CD4-positive, CD25-positive, alpha-beta regulatory T cell (primary cell): ENCODE measurements around the gene NR2F1. TPM values are rescaled to one million over a fixed set of nuclear protein-coding genes. Genes with fewer than 3 reads are reported as not detected.

Experiments
- ATAC-seq, 2 donors: fragments of 150-1000 bp; cut with Tn5 transposase; one replicate each; pipeline ENCODE4 v1.10.0; 2021; ENCODE audit warnings: low read depth in 2 of 2, moderate number of reproducible peaks in 2 of 2, moderate library complexity in 1 of 2
- DNase-seq, 3 donors: peaks; one replicate each; pipeline versions ENCODE4 v3.0.0 to v3.0.0-alpha.2; 2012 to 2022; ENCODE audit warnings: mixed read lengths in 1 of 3
- H3K27ac ChIP-seq: one replicate; pipeline ENCODE4 v1.7.0; 2013; ENCODE audit warnings: mild to moderate bottlenecking, low read length; ENCODE audit not compliant: insufficient read depth, poor library complexity, severe bottlenecking
- H3K27me3 ChIP-seq: one replicate; pipeline ENCODE4 v1.7.0; 2013; ENCODE audit warnings: low read length; ENCODE audit not compliant: control insufficient read depth, insufficient read depth
- H3K36me3 ChIP-seq: one replicate; pipeline ENCODE4 v1.7.0; 2013; ENCODE audit warnings: mild to moderate bottlenecking, low read length, moderate library complexity; ENCODE audit not compliant: control insufficient read depth, insufficient read depth
- H3K4me1 ChIP-seq: 2 replicates; pipeline ENCODE4 v1.7.0; 2013; ENCODE audit warnings: mild to moderate bottlenecking, low read length; ENCODE audit not compliant: insufficient read depth, control insufficient read depth, poor library complexity, severe bottlenecking
- H3K4me3 ChIP-seq: one replicate; pipeline ENCODE4 v1.7.0; 2013; ENCODE audit warnings: low read depth, mild to moderate bottlenecking, low read length, moderate library complexity
- H3K9me3 ChIP-seq, 2 experiments: 1 replicate in 1 of 2; 2 replicates in 1 of 2; pipeline ENCODE4 v1.7.0; 2013; ENCODE audit warnings: low read length in 2 of 2, mild to moderate bottlenecking in 1 of 2, moderate library complexity in 1 of 2; ENCODE audit not compliant: control insufficient read depth in 2 of 2
- H3K27ac Mint-ChIP-seq, 3 donors: one replicate each; pipeline ENCODE4 v1.8.0; 2020 to 2022; ENCODE audit warnings: mild to moderate bottlenecking in 3 of 3, mixed read lengths in 3 of 3, moderate library complexity in 2 of 3
- H3K27me3 Mint-ChIP-seq: one replicate; pipeline ENCODE4 v1.8.0; 2022; ENCODE audit warnings: mild to moderate bottlenecking, mixed read lengths
- H3K36me3 Mint-ChIP-seq: one replicate; pipeline ENCODE4 v1.8.0; 2020; ENCODE audit warnings: mixed read lengths
- H3K4me1 Mint-ChIP-seq, 4 donors: one replicate each; pipeline ENCODE4 v1.8.0; 2020 to 2022; ENCODE audit warnings: mixed read lengths in 4 of 4, mild to moderate bottlenecking in 1 of 4
- H3K4me3 Mint-ChIP-seq, 4 donors: one replicate each; pipeline ENCODE4 v1.8.0; 2020 to 2022; ENCODE audit warnings: mild to moderate bottlenecking in 4 of 4, mixed read lengths in 4 of 4, moderate library complexity in 3 of 4
- H3K9me3 Mint-ChIP-seq, 7 donors: one replicate each; pipeline ENCODE4 v1.8.0; 2020 to 2022; ENCODE audit warnings: mixed read lengths in 7 of 7, mild to moderate bottlenecking in 3 of 7, moderate library complexity in 2 of 7
- polyA plus RNA-seq, 4 donors: library from polyadenylated mRNA; unstranded; fragments of 300-500 nt; fragmentation: Illumina TruSeq; gene quantifications; one replicate each; pipeline ENCODE4 v1.2.3, GENCODE V29; 2021
- total RNA-seq: library from RNA; stranded (reverse); gene quantifications from one replicate; pipeline ENCODE4 v1.2.3, GENCODE V29; 2022

The NR2F1 gene
- total and polyA plus RNA-seq, 5 donors from 2014 or later = not detected

DNA sequence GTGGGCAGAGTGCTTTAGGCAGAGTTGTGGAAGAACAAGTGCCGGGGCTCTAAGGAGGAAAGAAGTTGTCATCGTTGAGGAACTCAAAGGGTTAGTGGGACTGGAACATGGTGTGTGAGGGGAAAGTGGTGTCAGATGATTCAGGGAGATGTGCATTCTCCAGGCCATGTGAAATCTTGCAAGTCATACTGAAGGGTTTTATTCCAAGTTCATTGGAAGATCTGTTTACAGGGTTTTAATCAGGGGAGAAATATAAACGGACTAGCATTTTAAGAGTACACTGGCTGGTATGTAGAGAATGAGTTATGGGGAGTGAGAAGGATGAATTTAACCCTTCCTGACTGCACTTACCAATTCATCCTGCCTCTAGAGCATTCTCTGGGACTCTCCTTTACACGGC lies 49.3 kb downstream of the NR2F1 start:
- Mint-ChIP-seq H3K9me3 (peaks cover 0 to 2% (median 0%) of the 10 kb centered on the region in 7 donors), H3K36me3 (peaks cover 22% of the 10 kb centered on the region), H3K4me1 (peaks cover 0 to 7% (median 1%) of the 10 kb centered on the region in 4 donors), H3K27me3 (no peaks in the 10 kb centered on the region), H3K27ac (no peak overlapping the region), H3K4me3 (no peak overlapping the region)
- no peaks in the 10 kb centered on the region for H3K36me3 ChIP-seq
- no peaks in the 10 kb centered on the region for H3K4me1 ChIP-seq
- no peaks in the 10 kb centered on the region for H3K9me3 ChIP-seq
- H3K4me3 ChIP-seq = no peak overlapping the region
- DNase-seq (no peak), ATAC-seq (no peak)
- no peaks in the 10 kb centered on the region for H3K27me3 ChIP-seq
- H3K27ac ChIP-seq = no peak overlapping the region

DNA sequence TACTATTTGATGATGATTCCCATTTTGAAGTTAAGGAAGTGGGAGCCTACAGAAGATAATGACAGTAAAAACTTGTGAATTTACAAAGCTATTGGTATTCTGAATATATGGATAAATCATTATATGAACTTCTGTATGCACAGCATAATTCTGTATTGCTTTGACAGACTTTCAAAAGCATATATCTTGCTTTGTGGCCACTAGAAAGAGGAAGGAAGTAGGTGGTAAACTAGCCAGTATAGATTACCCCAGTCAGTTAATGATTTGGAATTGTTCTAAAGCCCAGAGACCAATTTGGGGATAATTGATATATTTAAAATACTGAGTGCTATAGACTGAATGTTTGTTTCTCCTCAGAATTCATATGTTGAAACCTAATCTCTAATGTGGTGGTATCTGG lies 53.0 kb downstream of the NR2F1 start:
- H3K9me3 ChIP-seq = no peaks in the 10 kb centered on the region
- no peaks in the 10 kb centered on the region for H3K4me1 ChIP-seq
- no peak overlapping the region for H3K27ac ChIP-seq
- no peaks in the 10 kb centered on the region for H3K27me3 Mint-ChIP-seq
- H3K27ac Mint-ChIP-seq = no peak overlapping the region
- H3K36me3 Mint-ChIP-seq = peaks cover 18% of the 10 kb centered on the region
- peaks cover 0 to 2% (median 0%) of the 10 kb centered on the region in 7 donors for H3K9me3 Mint-ChIP-seq
- DNase-seq (no peak), ATAC-seq (no peak)
- no peaks in the 10 kb centered on the region for H3K36me3 ChIP-seq
- peaks cover 0 to 7% (median 1%) of the 10 kb centered on the region in 4 donors for H3K4me1 Mint-ChIP-seq
- no peaks in the 10 kb centered on the region for H3K27me3 ChIP-seq
- no peak overlapping the region for H3K4me3 ChIP-seq
- no peak overlapping the region for H3K4me3 Mint-ChIP-seq

DNA sequence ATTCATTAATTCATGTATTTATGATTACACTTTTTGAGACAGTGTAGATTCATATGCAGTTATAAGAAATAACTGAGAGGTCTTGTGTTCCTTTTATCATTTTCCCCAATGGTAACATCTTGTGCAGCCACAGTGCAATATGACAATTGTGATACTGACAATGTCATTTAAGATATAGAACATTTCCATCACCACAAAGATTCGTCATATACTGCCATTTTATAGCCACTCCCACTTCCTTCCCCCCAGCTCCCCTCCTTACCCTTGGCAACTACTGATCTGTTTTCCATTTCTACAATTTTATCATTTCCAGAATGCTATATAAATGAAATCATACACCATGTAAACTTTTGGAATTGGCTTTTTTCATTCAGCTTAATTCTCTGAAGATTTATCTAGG lies 53.8 kb downstream of the NR2F1 start:
- no peaks in the 10 kb centered on the region for H3K9me3 ChIP-seq
- no peaks in the 10 kb centered on the region for H3K36me3 ChIP-seq
- H3K4me1 ChIP-seq = no peaks in the 10 kb centered on the region
- H3K27ac Mint-ChIP-seq = no peak overlapping the region
- H3K27ac ChIP-seq = no peak overlapping the region
- H3K27me3 Mint-ChIP-seq = no peaks in the 10 kb centered on the region
- peaks cover 17% of the 10 kb centered on the region for H3K36me3 Mint-ChIP-seq
- no peaks in the 10 kb centered on the region for H3K27me3 ChIP-seq
- no peak for ATAC-seq
- H3K4me3 Mint-ChIP-seq = no peak overlapping the region
- H3K4me3 ChIP-seq = no peak overlapping the region
- H3K4me1 Mint-ChIP-seq = peaks cover 0 to 5% (median 1%) of the 10 kb centered on the region in 4 donors
- no peaks in the 10 kb centered on the region for H3K9me3 Mint-ChIP-seq
- no peak for DNase-seq

DNA sequence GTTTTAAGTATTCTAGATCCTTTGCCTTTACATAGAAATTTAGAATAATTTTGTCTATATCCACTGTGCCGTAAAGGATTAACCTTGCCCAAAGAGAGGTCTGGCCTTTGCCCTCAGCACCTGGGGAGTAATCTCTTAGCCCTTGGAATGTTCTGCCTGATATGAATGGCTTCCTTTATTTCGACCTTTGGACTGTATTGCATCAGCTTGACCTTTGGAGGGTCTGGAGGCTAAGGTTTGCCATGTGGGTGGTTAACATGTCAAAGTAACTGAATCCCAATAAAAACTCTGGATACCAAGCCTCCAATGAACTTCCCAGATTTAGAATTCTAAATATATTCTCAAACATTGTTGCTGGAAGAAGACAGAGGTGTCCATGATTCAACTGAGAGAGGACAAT lies 54.7 kb downstream of the NR2F1 start:
- H3K4me3 ChIP-seq = no peak overlapping the region
- H3K27ac Mint-ChIP-seq = no peak overlapping the region
- H3K9me3 Mint-ChIP-seq = no peaks in the 10 kb centered on the region
- no peaks in the 10 kb centered on the region for H3K4me1 ChIP-seq
- no peak overlapping the region for H3K4me3 Mint-ChIP-seq
- no peaks in the 10 kb centered on the region for H3K36me3 ChIP-seq
- DNase-seq (no peak), ATAC-seq (no peak)
- H3K27me3 ChIP-seq = no peaks in the 10 kb centered on the region
- H3K36me3 Mint-ChIP-seq = peaks cover 12% of the 10 kb centered on the region
- H3K27ac ChIP-seq = no peak overlapping the region
- H3K27me3 Mint-ChIP-seq = no peaks in the 10 kb centered on the region
- no peaks in the 10 kb centered on the region for H3K4me1 Mint-ChIP-seq
- H3K9me3 ChIP-seq = no peaks in the 10 kb centered on the region

DNA sequence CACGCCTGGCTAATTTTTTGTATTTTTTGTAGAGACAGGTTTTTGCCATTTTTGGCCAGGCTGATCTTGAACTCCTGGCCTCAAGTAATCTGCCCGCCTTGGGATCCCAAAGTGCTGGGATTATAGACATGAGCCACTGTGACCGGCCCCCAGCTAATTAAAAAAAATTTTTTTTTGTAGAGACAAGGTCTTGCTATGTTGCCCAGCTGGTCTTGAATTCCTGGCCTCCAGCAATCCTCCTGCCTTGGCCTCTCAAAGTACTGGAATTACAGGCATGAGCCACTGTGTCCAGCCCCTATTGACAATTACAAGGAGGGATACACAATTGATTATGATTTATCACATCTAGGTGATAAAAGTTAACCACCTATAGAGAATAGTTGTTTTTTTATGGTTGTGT lies 59.5 kb downstream of the NR2F1 start:
- no peaks in the 10 kb centered on the region for H3K27me3 Mint-ChIP-seq
- no peaks in the 10 kb centered on the region for H3K9me3 Mint-ChIP-seq
- no peak overlapping the region for H3K27ac Mint-ChIP-seq
- no peak overlapping the region for H3K4me3 ChIP-seq
- H3K36me3 ChIP-seq = no peaks in the 10 kb centered on the region
- no peaks in the 10 kb centered on the region for H3K9me3 ChIP-seq
- peaks cover 0 to 2% (median 0%) of the 10 kb centered on the region in 4 donors for H3K4me1 Mint-ChIP-seq
- no peak overlapping the region for H3K4me3 Mint-ChIP-seq
- ATAC-seq = no peak
- no peaks in the 10 kb centered on the region for H3K27me3 ChIP-seq
- H3K36me3 Mint-ChIP-seq = peaks cover 3% of the 10 kb centered on the region
- DNase-seq = no peak
- H3K4me1 ChIP-seq = no peaks in the 10 kb centered on the region
- H3K27ac ChIP-seq = no peak overlapping the region

Other genes with a start within 250 kb of the NR2F1 start
- gene NR2F1-AS1, start 2.0 kb upstream of the NR2F1 start, total RNA-seq = not detected
- gene NR2F1-AS1, start 2.0 kb upstream of the NR2F1 start, polyA plus RNA-seq = not detected
- gene POU5F2, start 158.4 kb downstream of the NR2F1 start, total RNA-seq = 4.2 TPM
- under 1 TPM; 0.14 to 0.48 (median 0.16) TPM for gene POU5F2, start 158.4 kb downstream of the NR2F1 start, polyA plus RNA-seq